CD4-positive, alpha-beta T cell treated with Interferon alpha-2 for 1 hour (primary cell): ENCODE measurements around the gene NSRP1.
"Not testable (repeated sequence)": the region's sequence is repeated elsewhere in the genome, so short reads cannot be mapped to it uniquely, and the experiment has no call there.

Experiments used
- DNase-seq, 2 donors: peaks; one replicate each; pipeline ENCODE4 v3.0.0-alpha.2; 2020 to 2022

NSRP1 gene

GRCh38 chr17:30124273-30124796 is 7.7 kb downstream of the NSRP1 start:
- DNase-seq = no peak

DNA sequence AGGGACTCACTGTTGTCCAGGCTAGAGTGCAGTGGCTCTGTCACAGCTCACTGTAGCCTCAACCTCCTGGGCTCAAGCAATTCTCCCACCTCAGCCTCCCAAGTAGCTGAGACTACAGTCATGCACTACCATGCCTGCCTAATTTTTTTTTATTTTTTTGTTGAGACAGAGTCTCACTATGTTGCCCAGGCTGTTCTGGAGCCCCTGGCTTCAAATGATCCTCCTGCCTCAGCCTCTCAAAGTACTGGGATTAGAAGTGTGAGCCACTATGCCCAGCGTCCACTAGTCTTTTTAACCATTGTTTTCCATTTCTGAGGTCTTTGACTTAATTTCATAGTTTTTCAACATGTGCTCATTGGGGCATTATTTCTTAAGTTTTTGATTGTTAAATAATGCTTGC is 13.5 kb downstream of the NSRP1 start:
- no peak for DNase-seq

- DNase-seq = no peak
These were observed 16.0 kb downstream of the NSRP1 start for GRCh38 chr17:30132615-30133014.

DNA sequence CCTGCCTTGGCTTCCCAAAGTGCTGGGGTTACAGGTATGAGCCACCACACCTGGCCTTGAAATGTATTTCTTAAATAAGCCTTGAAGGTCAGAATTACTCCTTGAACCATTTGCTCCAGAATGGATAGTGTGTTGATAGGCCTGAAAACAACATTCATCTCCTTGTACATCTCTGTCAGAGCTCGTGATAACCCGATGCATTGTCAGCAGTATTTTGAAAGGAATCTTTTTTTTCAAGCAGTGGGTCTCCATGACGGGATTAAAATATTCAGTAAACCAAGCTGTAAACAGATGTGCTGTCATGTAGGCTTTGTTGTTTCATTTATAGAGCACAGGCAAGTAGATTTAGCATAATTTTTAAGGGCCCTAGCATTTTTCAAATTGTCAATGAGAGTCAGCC is 16.6 kb downstream of the NSRP1 start:
- DNase-seq = no peak

GRCh38 chr17:30134551-30134950 is 17.9 kb downstream of the NSRP1 start:
- no peak for DNase-seq

DNA sequence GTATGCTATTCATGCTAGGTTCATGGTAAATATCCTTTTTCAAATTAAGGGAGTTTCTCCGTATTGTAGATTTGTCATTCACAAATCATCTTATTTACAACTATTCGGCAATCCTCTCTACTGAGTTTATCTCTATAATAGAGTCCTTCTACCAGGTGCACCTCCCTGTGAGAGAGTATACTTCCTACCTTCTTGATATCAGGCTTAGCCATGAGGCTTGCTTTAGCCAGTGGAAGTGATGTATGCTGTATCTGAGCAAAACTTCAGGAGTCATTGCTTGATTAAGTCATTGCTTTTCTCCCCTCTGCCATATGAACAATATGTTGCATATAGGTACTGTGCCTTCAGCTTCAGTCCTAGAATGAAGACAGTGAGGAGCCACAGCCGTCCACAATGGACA is 20.5 kb downstream of the NSRP1 start:
- DNase-seq = no peak

- not testable (repeated sequence) for DNase-seq
These were observed 31.2 kb downstream of the NSRP1 start for GRCh38 chr17:30147860-30148259.

DNA sequence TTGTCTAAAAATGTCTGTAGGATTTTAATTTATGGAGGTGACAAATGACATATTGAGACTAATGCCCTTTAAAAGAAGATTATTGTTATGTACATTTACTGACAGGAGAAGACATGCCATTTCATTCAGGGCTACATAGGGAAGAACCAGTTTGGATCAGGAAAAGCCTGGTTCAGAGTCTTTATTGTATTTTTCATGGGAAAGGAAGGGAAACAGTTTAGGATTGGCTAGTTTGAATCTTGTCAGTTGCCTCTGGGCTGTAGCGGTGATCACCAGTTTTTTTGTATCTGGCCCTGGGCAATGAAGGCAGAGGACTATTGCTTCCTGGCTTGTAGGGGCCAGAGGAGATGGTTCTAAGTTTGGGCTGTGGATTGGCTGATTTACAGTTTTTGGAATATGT is 31.8 kb downstream of the NSRP1 start:
- DNase-seq = no peak

DNA sequence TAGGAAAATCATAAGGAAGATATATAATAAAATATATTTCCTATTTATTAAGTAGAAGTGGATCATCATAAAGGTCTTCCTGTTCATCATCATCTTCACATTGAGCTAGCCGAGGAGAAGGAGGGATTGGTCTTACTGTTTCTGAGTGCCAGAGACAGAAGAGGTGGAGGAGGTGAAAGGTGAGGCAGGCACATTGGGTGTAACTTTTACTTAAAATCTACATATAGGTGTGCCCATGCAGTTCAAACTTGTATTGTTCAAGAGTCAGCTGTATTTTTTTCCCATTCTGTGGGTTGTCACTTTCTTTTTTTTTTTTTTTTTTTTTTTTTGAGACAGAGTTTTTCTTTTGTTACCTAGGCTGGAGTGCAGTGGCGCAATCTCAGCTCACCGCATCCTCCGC is 34.9 kb downstream of the NSRP1 start:
- no peak for DNase-seq

GRCh38 chr17:30153463-30153862 is 36.8 kb downstream of the NSRP1 start:
- no peak for DNase-seq

GRCh38 chr17:30155389-30155788 is 38.8 kb downstream of the NSRP1 start:
- DNase-seq = no peak

DNA sequence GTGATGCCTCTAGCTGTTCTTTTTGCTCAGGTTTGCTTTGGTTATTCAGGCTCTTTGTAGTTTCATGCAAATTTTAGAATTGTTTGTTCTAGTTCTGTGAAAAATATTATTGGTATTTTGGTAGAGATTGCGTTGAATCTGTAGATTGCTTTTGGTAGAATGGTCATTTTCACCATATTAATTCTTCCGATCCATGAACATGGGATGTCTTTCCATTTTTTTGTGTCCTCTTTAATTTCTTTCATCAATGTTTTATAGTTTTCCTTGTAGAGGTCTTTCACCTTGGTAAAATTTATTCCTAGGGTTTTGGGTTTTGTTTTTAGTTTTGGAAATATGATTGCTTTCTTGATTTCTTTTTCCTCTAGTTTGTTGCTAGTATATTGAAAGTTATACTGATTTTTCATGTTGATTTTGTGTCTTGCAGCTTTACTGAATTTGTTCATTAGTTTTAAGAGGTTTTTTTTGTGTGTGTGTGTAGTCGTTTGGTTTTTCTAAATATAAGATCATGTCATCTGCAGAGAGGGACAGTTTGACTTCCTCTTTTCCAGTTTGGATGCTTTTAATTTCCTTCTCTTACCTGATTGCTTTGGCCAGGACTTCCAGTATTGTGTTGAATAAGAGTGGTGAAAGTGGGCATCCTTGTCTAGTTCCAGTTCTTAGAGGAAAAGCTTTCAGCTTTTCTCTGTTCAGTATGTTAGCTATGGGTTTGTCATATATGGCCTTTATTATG is 42.4 kb downstream of the NSRP1 start:
- DNase-seq = no peak

GRCh38 chr17:30160419-30161172 is 44.0 kb downstream of the NSRP1 start:
- no peak for DNase-seq

GRCh38 chr17:30161601-30162000 is 45.0 kb downstream of the NSRP1 start:
- no peak for DNase-seq

DNA sequence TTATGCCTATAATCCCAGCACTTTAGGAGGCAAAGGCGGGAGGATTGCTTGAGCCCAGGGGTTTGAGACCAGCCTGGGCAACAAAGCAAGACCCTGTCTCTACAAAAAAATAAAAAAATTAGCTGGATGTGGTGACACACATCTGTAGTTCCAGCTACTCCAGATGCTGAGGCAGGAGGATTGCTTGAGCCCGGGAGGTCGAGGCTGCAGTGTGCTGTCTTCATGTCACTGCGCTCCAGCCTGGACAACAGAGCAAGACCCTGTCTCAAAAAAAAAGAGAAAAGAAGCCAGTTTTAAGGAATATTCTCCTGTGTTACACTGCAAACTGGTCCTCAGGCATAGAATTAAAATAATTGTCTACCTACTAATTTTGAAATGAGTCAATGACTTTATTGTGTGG is 47.9 kb downstream of the NSRP1 start:
- no peak for DNase-seq

DNA sequence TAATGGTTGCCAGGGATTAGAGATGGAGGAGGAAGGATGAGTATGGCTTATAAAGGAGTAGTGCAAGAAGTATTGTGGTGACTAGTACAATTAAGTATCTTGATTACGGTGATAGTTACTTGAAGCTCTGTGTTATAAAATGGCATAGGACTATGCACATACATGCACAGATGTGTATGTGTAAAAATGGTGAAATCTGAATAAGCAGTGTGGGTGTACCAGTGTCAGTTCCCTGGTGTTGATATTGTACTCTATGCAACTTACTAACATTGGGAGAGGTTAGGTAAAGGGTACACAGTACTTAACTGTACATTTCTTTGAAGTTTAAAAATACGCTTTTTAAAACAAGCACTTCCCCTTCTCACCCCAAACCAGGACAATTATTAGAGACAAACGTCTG is 48.5 kb downstream of the NSRP1 start:
- no peak for DNase-seq

- DNase-seq = no peak
These were observed 49.3 kb downstream of the NSRP1 start for GRCh38 chr17:30165960-30166359.

- DNase-seq = no peak
These were observed 53.9 kb downstream of the NSRP1 start for GRCh38 chr17:30170415-30170987.

GRCh38 chr17:30172560-30172959 is 55.9 kb downstream of the NSRP1 start:
- DNase-seq = no peak

GRCh38 chr17:30173649-30174048 is 57.0 kb downstream of the NSRP1 start:
- DNase-seq = peak in 1 of 2 donors; percentile 8

- DNase-seq = no peak
These were observed 57.9 kb downstream of the NSRP1 start for GRCh38 chr17:30174556-30174955.

DNA sequence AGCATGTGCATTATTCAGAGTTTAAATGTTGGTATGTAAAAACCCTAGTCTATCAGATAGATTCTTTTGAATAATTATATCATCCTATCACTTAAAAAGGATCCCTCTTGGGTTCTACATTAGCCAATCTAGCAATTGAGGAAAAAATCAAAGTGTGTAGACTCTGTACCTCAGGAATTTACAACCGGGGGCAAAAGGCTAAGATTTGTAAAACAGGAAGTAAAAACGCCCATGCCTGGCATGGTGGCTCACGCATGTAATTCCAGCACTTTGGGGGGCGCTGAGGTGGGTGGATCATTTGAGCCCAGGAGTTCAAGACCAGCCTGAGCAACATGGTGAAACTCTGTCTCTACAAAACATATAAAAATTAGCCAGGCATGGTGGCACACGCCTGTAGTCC is 60.2 kb downstream of the NSRP1 start:
- DNase-seq = no peak

GRCh38 chr17:30186761-30187160 is 70.1 kb downstream of the NSRP1 start:
- DNase-seq = no peak

DNA sequence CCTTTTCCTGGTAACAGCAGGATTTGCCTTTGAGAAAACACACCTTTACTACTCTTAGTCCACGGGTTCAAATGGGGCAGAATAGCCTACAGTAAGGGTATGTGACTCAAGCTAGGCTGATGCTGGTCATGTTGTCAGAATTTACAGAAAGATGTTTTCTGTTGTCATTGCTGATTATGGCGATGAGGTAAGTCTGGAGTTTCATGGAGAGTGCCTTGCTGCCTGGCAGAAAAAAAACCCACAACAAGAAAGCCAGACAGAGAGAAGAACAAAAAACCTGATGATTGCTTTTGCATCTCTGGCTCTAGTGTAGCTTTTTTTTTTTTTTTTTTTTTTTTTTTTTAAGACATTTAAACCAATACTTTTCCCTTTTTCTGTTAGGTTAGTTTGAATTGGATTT is 71.0 kb downstream of the NSRP1 start:
- no peak for DNase-seq
